ENCODE results near the gene NANOGP8. TPM values are rescaled to one million over a fixed set of nuclear protein-coding genes. Genes with fewer than 3 reads are reported as not detected.
"Not testable (repeated sequence)": the region's sequence is repeated elsewhere in the genome, so short reads cannot be mapped to it uniquely, and the experiment has no call there.

The NANOGP8 gene
- not detected in 2 replicates for total RNA-seq

- intact Hi-C loops (cut with micrococcal nuclease) = not testable (repeated sequence)
These were observed at the start of gene NANOGP8 for GRCh38 chr15:35085176-35085919. NANOGP8 (minus strand) TSS chr15:35085295; CDS start chr15:35085110, 185 bp downstream.

GRCh38 chr15:35134299-35134698, 49.2 kb upstream of the NANOGP8 start:
- intact Hi-C loops (cut with micrococcal nuclease) = no loop called here

- intact Hi-C loops (cut with micrococcal nuclease) = no loop called here
These were observed 45.1 kb upstream of the NANOGP8 start for GRCh38 chr15:35130245-35130644.

GRCh38 chr15:35129361-35129760, 44.3 kb upstream of the NANOGP8 start:
- intact Hi-C loops (cut with micrococcal nuclease) = no loop called here

- intact Hi-C loops (cut with micrococcal nuclease) = no loop called here
These were observed 42.6 kb upstream of the NANOGP8 start for GRCh38 chr15:35127717-35128116.

- intact Hi-C loops (cut with micrococcal nuclease) = no loop called here
These were observed 41.1 kb upstream of the NANOGP8 start for GRCh38 chr15:35126236-35126635.

GRCh38 chr15:35123743-35124142, 38.6 kb upstream of the NANOGP8 start:
- intact Hi-C loops (cut with micrococcal nuclease) = no loop called here

GRCh38 chr15:35121611-35122359, 36.7 kb upstream of the NANOGP8 start:
- intact Hi-C loops (cut with micrococcal nuclease) = no loop called here

GRCh38 chr15:35120173-35120572, 35.1 kb upstream of the NANOGP8 start:
- intact Hi-C loops (cut with micrococcal nuclease) = no loop called here

- intact Hi-C loops (cut with micrococcal nuclease) = no loop called here
These were observed 33.9 kb upstream of the NANOGP8 start for GRCh38 chr15:35118960-35119359.

GRCh38 chr15:35117543-35118265, 32.6 kb upstream of the NANOGP8 start:
- intact Hi-C loops (cut with micrococcal nuclease) = no loop called here

GRCh38 chr15:35115155-35115725, 30.1 kb upstream of the NANOGP8 start:
- intact Hi-C loops (cut with micrococcal nuclease) = no loop called here

- intact Hi-C loops (cut with micrococcal nuclease) = no loop called here
These were observed 27.3 kb upstream of the NANOGP8 start for GRCh38 chr15:35112346-35112745.

GRCh38 chr15:35111861-35112260, 26.8 kb upstream of the NANOGP8 start:
- intact Hi-C loops (cut with micrococcal nuclease) = no loop called here

- intact Hi-C loops (cut with micrococcal nuclease) = no loop called here
These were observed 23.4 kb upstream of the NANOGP8 start for GRCh38 chr15:35108453-35108852.

- intact Hi-C loops (cut with micrococcal nuclease) = no loop called here
These were observed 22.5 kb upstream of the NANOGP8 start for GRCh38 chr15:35107561-35107960.

GRCh38 chr15:35107122-35107521, 22.0 kb upstream of the NANOGP8 start:
- intact Hi-C loops (cut with micrococcal nuclease) = no loop called here

- intact Hi-C loops (cut with micrococcal nuclease) = no loop called here
These were observed 19.5 kb upstream of the NANOGP8 start for GRCh38 chr15:35104526-35105147.

GRCh38 chr15:35102186-35102585, 17.1 kb upstream of the NANOGP8 start:
- intact Hi-C loops (cut with micrococcal nuclease) = no loop called here

- intact Hi-C loops (cut with micrococcal nuclease) = no loop called here
These were observed 16.2 kb upstream of the NANOGP8 start for GRCh38 chr15:35101335-35101734.

- intact Hi-C loops (cut with micrococcal nuclease) = no loop called here
These were observed 13.6 kb upstream of the NANOGP8 start for GRCh38 chr15:35098737-35099136.

Measured in T-helper 1 cell treated with Interleukin-12 subunit alpha and Interleukin-12 subunit beta and Interleukin-4 antibody, amounts not matched to agents 30 ng/mL and 1 ng/mL, for 36 hours (primary cell).